SK-N-SH treated with all-trans-retinoic acid at 6 μM for 48 hours (cell line): ENCODE data around the gene PARP1.

Experiments
- CSDC2 ChIP-seq: fragments of 250-450 bp; sonication (Bioruptor Pico); IDR thresholded peaks from 2 replicates; pipeline ENCODE4 v1.5.0; 2020; ENCODE audit warnings: mild to moderate bottlenecking, moderate library complexity
- ESRRG ChIP-seq: fragments of 250-450 bp; sonication (Bioruptor Pico); IDR thresholded peaks from 2 replicates; pipeline ENCODE4 v1.6.1; 2021; ENCODE audit warnings: mild to moderate bottlenecking
- ZC3H10 ChIP-seq: fragments of 250-450 bp; sonication (Bioruptor Pico); IDR thresholded peaks from 2 replicates; pipeline ENCODE4 v1.5.1; 2021; ENCODE audit warnings: mild to moderate bottlenecking, moderate library complexity
- ZFP30 ChIP-seq: fragments of 450-650 bp; formaldehyde crosslinking; IDR thresholded peaks from 2 replicates; pipeline ENCODE4 v1.5.0; 2022; ENCODE audit warnings: mild to moderate bottlenecking, moderate library complexity
- ZNF565 ChIP-seq: fragments of 450-650 bp; formaldehyde crosslinking; conservative IDR thresholded peaks from 2 replicates; pipeline ENCODE4 v1.5.0; 2020; ENCODE audit warnings: low read depth, mild to moderate bottlenecking, moderate library complexity
- TF ChIP-seq, protein P1 (sequence below): fragments of 250-450 bp; sonication (Bioruptor Pico); IDR thresholded peaks from 2 replicates; pipeline ENCODE4 v1.5.1; 2021; ENCODE audit warnings: mild to moderate bottlenecking, moderate library complexity
- TF ChIP-seq, protein P2 (sequence below): fragments of 250-450 bp; sonication (Bioruptor Pico); IDR thresholded peaks from 2 replicates; pipeline ENCODE4 v1.8.0; 2020; ENCODE audit warnings: mild to moderate bottlenecking, moderate library complexity, borderline replicate concordance
- TF ChIP-seq, protein P3 (sequence below): fragments of 250-450 bp; sonication (Bioruptor Pico); IDR thresholded peaks from 2 replicates; pipeline ENCODE4 v1.5.1; 2020; ENCODE audit warnings: low read depth, mild to moderate bottlenecking, moderate library complexity

DNA sequence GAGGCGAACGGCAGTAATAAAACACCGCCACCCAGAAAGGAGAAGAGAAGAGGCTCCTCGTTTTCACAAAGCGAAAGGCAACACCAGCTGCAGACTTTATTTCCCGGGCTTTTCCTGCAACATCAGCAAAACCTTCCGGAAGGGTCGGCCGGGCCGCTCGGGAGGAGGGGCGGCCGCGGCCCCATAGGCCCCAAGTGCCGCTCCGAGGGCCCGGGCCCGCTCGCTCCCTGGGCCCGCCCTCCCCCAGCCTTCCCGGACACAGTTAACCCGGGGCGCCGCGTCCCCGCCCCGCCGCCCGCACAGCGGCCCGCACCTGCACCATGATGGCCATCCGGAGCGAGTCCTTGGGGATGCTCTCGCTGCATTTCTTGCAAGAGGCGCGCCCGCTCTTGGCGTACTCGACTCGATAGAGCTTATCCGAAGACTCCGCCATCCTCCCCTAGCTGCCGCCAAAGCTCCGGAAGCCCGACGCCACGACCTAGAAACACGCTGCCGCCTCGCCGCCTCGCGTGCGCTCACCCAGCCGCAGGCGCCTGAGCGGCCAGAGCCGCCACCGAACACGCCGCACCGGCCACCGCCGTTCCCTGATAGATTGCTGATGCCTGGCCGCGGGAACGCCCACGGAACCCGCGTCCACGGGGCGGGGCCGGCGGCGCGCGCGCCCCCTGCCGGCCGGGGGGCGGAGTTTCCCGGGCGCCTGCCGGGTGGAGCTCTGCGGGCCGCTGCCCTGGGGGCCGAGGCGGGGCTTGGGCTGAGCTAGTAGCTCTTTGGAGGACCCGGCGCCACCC, at the start of gene PARP1:
- TF ChIP-seq ESRRG (CRISPR knock-in tag) (no peak), ZC3H10 (CRISPR knock-in tag) (peak; percentile 44; the same call in 1 of the 2 replicates), ZNF565 (no peak), ZFP30 (CRISPR knock-in tag) (no peak), CSDC2 (no peak)
- TF ChIP-seq, protein P1, sequence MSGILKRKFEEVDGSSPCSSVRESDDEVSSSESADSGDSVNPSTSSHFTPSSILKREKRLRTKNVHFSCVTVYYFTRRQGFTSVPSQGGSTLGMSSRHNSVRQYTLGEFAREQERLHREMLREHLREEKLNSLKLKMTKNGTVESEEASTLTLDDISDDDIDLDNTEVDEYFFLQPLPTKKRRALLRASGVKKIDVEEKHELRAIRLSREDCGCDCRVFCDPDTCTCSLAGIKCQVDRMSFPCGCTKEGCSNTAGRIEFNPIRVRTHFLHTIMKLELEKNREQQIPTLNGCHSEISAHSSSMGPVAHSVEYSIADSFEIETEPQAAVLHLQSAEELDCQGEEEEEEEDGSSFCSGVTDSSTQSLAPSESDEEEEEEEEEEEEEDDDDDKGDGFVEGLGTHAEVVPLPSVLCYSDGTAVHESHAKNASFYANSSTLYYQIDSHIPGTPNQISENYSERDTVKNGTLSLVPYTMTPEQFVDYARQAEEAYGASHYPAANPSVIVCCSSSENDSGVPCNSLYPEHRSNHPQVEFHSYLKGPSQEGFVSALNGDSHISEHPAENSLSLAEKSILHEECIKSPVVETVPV (CRISPR knock-in tag) = no peak
- TF ChIP-seq, protein P2, sequence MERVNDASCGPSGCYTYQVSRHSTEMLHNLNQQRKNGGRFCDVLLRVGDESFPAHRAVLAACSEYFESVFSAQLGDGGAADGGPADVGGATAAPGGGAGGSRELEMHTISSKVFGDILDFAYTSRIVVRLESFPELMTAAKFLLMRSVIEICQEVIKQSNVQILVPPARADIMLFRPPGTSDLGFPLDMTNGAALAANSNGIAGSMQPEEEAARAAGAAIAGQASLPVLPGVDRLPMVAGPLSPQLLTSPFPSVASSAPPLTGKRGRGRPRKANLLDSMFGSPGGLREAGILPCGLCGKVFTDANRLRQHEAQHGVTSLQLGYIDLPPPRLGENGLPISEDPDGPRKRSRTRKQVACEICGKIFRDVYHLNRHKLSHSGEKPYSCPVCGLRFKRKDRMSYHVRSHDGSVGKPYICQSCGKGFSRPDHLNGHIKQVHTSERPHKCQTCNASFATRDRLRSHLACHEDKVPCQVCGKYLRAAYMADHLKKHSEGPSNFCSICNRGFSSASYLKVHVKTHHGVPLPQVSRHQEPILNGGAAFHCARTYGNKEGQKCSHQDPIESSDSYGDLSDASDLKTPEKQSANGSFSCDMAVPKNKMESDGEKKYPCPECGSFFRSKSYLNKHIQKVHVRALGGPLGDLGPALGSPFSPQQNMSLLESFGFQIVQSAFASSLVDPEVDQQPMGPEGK (CRISPR knock-in tag) = no peak
- TF ChIP-seq, protein P3, sequence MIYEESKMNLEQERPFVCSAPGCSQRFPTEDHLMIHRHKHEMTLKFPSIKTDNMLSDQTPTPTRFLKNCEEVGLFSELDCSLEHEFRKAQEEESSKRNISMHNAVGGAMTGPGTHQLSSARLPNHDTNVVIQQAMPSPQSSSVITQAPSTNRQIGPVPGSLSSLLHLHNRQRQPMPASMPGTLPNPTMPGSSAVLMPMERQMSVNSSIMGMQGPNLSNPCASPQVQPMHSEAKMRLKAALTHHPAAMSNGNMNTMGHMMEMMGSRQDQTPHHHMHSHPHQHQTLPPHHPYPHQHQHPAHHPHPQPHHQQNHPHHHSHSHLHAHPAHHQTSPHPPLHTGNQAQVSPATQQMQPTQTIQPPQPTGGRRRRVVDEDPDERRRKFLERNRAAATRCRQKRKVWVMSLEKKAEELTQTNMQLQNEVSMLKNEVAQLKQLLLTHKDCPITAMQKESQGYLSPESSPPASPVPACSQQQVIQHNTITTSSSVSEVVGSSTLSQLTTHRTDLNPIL (CRISPR knock-in tag) = no peak
